IPS DF 19.7 (cell line): ENCODE data around the gene KCNT2.
"Not testable (repeated sequence)": the region's sequence is repeated elsewhere in the genome, so short reads cannot be mapped to it uniquely, and the experiment has no call there.

ENCODE experiments used
- DNase-seq: peaks from one replicate; pipeline ENCODE4 v3.0.0-alpha.2; 2013; ENCODE audit warnings: low read depth, low spot score

The KCNT2 gene

GRCh38 chr1:196608390-196609369 is at the start of gene KCNT2:
Gene KCNT2 (minus strand): TSS chr1:196608440. CDS start chr1:196608309, 131 bp downstream.
- DNase-seq, result peak; percentile 85

GRCh38 chr1:196655494-196655893 is 47.3 kb upstream of the KCNT2 start:
- DNase-seq, result no peak

- DNase-seq, result no peak
These were observed 46.8 kb upstream of the KCNT2 start for GRCh38 chr1:196655071-196655470.

- no peak for DNase-seq
These were observed 46.0 kb upstream of the KCNT2 start for GRCh38 chr1:196654271-196654670.

GRCh38 chr1:196651637-196652215 is 43.5 kb upstream of the KCNT2 start, which contains the start of gene CFH:
Gene CFH (plus strand): TSS chr1:196652043. CDS start chr1:196652118, 75 bp downstream.
- DNase-seq, result no peak

GRCh38 chr1:196651079-196651478 is 42.8 kb upstream of the KCNT2 start:
- no peak for DNase-seq

- DNase-seq, result peak; percentile 28
These were observed 42.2 kb upstream of the KCNT2 start for GRCh38 chr1:196650403-196650802.

GRCh38 chr1:196649990-196650389 is 41.8 kb upstream of the KCNT2 start:
- no peak for DNase-seq

- DNase-seq, result no peak
These were observed 32.7 kb upstream of the KCNT2 start for GRCh38 chr1:196640976-196641375.

- DNase-seq, result not testable (repeated sequence)
These were observed 31.1 kb upstream of the KCNT2 start for GRCh38 chr1:196639291-196639690.

GRCh38 chr1:196638466-196638865 is 30.2 kb upstream of the KCNT2 start:
- no peak for DNase-seq

- DNase-seq, result no peak
These were observed 29.4 kb upstream of the KCNT2 start for GRCh38 chr1:196637606-196638005.

GRCh38 chr1:196628838-196629237 is 20.6 kb upstream of the KCNT2 start:
- DNase-seq, result no peak

GRCh38 chr1:196623079-196623478 is 14.8 kb upstream of the KCNT2 start:
- DNase-seq, result no peak

GRCh38 chr1:196619721-196620120 is 11.5 kb upstream of the KCNT2 start:
- no peak for DNase-seq

GRCh38 chr1:196611873-196612272 is 3.6 kb upstream of the KCNT2 start:
- peak; percentile 20 for DNase-seq

- DNase-seq, result no peak
These were observed 1.1 kb upstream of the KCNT2 start for GRCh38 chr1:196609370-196609737.

- DNase-seq, result peak; percentile 12
These were observed 259 bp downstream of the KCNT2 start for GRCh38 chr1:196607981-196608380.

GRCh38 chr1:196603651-196604050 is 4.6 kb downstream of the KCNT2 start:
- no peak for DNase-seq

GRCh38 chr1:196598942-196599748 is 9.1 kb downstream of the KCNT2 start:
- no peak for DNase-seq

- no peak for DNase-seq
These were observed 13.5 kb downstream of the KCNT2 start for GRCh38 chr1:196594700-196595099.

- no peak for DNase-seq
These were observed 14.3 kb downstream of the KCNT2 start for GRCh38 chr1:196593955-196594354.
